ENCODE results near the gene RPS19.

DNA sequence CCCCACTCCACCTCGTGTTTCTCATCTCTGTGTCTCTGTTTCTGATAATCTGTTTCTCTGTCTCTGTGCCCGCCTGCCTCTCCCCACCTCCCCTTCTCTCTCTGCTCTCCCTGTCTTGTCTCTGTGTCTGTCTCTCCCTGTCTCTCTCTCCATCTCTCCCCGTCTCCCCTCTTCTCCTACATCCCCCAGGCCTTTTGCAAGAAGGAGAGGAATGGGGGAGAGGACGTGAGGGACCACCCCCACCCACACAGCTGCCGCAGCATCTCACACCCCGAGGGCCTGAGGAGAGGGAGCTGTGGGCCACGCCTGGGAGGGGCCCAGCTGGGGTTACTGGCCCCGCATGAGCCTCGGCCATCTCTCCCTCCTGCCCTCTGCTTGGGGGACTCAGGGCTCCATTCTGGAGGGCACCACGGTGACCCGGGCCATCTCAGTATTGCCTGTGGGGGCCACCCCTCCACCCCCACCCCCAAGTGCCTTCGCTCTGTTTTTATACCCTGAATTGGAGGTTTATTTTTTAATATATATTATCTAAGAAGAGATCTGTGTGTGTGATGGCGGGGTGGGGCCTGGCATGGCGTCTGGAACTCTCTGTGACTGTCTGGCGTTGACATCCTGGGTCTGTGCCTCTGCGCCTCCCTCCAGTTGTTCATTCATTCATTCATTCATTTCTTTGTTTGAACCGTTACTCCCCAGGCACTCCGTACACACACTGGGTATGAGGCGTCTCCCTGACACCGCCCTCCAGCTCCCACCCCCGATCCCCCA, 47.0 kb downstream of the RPS19 start:
- TF ChIP-seq SUZ12 (IDR thresholded peaks at IDR 0.05; ENCODE audit: extremely low read depth, insufficient read depth, insufficient read length), result no peak
- no peak for TF ChIP-seq YY1 (IDR thresholded peaks at IDR 0.05; ENCODE audit: insufficient read depth, insufficient read length)
